SHP77 treated with DMSO at 0.1 percent for 48 hours (cell line): Measurements from ENCODE around the gene SMOC1.
A peak's percentile ranks its signal among the peaks of the same experiment; 100 is the strongest.

Source experiments
- DNase-seq: peaks from one replicate; lab custom pipeline; 2025; lab: John Stamatoyannopoulos, UW

SMOC1 gene, protein sequence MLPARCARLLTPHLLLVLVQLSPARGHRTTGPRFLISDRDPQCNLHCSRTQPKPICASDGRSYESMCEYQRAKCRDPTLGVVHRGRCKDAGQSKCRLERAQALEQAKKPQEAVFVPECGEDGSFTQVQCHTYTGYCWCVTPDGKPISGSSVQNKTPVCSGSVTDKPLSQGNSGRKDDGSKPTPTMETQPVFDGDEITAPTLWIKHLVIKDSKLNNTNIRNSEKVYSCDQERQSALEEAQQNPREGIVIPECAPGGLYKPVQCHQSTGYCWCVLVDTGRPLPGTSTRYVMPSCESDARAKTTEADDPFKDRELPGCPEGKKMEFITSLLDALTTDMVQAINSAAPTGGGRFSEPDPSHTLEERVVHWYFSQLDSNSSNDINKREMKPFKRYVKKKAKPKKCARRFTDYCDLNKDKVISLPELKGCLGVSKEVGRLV

GRCh38 chr14:69879175-69880043, at the start of gene SMOC1:
Gene SMOC1 (plus strand): TSS chr14:69879416. CDS start chr14:69879679, 263 bp downstream.
- DNase-seq = peak; percentile 76

GRCh38 chr14:69838881-69839416, 40.3 kb upstream of the SMOC1 start:
- no peak for DNase-seq

GRCh38 chr14:69839661-69840060, 39.6 kb upstream of the SMOC1 start:
- DNase-seq = no peak

DNA sequence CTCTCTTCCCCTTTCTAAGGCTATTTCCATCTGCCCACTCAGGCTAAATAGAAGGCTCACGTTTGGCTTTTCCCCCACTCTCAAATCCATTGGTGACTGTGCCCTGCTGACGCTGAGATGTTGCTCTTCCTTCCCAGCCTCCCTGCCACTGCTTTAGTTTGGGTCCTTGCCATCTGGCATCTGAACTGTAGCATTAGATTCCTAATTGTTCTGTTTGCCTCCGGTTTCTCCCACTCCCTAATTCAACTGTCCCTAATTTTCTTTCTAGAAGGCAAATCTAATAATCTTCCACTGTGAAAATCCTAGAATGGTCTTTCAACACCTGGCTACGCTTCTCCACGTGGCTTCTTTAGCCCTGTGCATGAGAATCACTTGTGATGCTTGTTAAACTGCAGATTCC, 37.6 kb upstream of the SMOC1 start:
- no peak for DNase-seq

DNA sequence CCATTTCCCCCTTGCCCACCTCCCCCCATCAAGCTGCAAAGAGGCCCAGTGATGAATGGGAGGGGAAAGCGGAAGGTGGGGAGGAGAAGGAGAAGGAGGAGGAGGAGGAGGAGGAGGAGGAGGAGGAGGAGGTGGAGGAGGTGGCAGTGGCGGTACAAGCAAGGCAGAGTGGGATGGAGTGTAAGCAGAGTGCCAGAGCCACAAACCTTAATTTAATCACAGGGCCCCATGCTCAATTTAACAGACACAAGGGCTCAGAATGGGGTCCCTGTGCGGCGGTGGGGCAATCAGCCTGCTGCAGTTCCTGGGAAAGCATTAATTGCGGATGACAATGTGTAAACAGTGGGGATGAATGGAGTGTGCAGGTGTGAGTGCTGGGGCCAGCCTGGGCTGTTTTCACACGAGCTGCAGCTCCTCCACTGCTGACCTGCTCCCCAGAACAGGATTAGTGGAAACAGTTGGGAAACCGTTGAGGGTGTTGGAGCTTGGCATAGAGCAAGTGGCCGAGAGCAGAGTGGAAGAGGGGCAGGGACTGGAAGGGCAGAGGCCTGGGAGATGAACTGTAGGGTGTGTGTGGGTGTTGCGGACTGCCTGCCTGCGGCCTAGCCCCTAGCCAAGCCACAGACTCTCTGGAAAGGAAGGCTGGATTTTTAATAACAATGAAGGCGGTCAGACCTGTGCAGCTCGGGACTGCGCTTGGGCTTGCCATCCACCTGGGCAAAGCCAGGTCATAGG, 36.4 kb upstream of the SMOC1 start:
- DNase-seq = peak; percentile 76

GRCh38 chr14:69844171-69844570, 35.0 kb upstream of the SMOC1 start:
- no peak for DNase-seq

- no peak for DNase-seq
Measured at GRCh38 chr14:69845050-69845581, 34.1 kb upstream of the SMOC1 start.

GRCh38 chr14:69845787-69846186, 33.4 kb upstream of the SMOC1 start:
- DNase-seq = peak; percentile 29

GRCh38 chr14:69848156-69848555, 31.1 kb upstream of the SMOC1 start:
- DNase-seq = no peak

DNA sequence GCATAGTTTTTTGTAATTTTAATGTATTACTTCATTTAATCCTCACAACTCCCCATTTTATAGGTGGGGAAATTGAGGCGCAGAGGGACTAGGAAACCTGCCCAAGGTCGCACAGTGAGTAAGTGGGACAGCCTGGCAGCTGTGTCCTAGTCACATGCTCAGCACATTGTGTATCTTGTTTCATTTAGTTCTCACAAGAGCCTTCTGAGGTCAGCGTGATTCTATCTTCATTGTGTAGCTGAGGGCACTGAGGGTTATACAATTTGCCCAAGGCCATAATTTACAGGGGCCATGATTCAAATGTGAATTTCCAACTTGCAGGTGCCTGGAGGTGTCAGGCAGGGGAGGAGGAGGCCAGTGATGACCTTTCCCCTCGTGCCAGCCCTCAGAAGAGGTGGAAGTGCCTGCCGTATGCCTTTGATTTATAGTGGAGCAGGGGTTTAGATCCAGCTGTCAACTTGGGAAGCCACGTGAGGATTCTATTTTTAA, 30.3 kb upstream of the SMOC1 start:
- peak; percentile 75 for DNase-seq

GRCh38 chr14:69850086-69850735, 29.0 kb upstream of the SMOC1 start:
- DNase-seq = no peak

DNA sequence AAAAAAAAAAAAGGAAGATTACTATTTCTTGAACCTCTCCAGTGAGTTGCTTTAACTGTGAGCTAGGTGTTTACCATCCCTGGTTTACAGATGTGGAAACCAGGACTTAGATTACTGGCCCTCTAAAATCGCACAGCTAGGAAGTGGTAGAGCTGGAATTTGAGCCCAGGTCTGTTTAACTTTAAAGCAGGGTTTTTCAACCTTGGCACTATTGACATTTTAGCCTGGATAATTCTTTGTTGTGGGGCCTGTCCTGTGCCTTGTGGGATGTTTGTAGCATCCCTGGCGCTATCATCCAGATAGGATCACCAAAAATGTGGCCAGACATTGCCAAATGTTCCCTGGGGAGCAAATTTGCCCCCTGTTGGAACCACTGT, 28.5 kb upstream of the SMOC1 start:
- no peak for DNase-seq

GRCh38 chr14:69852531-69853321, 26.5 kb upstream of the SMOC1 start:
- DNase-seq = no peak

- DNase-seq = no peak
Measured at GRCh38 chr14:69853774-69854173, 25.4 kb upstream of the SMOC1 start.

DNA sequence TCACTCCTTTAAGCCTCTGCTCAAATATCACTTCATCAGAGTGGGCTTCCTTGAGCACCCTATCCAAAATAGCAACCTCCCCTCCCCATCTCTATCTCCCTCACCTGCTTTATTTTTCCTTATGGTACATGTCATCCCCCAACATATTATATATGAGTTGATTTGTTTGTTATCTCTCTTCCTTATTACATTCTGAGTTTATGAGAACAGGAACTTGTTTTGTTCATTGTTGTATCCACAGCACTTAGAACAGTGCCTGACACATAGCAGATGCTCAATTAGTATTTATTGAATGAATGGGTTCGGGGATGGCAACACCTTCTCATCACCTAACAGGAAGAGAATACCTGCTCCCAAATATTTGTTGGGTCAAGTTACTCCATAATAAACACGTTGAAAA, 24.6 kb upstream of the SMOC1 start:
- DNase-seq = no peak

- DNase-seq = no peak
Measured at GRCh38 chr14:69855180-69855832, 23.9 kb upstream of the SMOC1 start.

- DNase-seq = no peak
Measured at GRCh38 chr14:69858801-69859200, 20.4 kb upstream of the SMOC1 start.

- no peak for DNase-seq
Measured at GRCh38 chr14:69859591-69859990, 19.6 kb upstream of the SMOC1 start.

DNA sequence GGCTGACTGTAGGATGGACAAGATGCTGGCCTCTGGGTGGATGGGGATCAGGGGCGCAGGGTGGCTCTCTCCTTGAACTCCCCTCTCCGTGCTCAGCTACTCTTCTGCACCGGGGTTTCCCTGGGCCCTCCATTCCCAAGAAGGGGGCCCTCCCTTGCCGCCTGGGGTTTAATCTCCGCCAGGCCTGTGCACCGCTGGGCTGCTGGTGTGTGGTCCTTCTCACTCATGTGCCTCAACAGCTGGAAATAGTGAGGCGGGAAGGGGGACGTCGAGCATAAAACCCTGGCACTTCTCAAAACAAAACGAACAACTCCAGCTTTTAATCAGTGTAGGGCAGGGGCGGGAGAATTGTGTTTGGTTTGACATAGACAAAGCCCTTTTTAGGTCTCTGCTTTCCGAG, 19.0 kb upstream of the SMOC1 start:
- no peak for DNase-seq
